ENCODE measurements around the gene DOCK11.

- TF ChIP-seq, protein P1, sequence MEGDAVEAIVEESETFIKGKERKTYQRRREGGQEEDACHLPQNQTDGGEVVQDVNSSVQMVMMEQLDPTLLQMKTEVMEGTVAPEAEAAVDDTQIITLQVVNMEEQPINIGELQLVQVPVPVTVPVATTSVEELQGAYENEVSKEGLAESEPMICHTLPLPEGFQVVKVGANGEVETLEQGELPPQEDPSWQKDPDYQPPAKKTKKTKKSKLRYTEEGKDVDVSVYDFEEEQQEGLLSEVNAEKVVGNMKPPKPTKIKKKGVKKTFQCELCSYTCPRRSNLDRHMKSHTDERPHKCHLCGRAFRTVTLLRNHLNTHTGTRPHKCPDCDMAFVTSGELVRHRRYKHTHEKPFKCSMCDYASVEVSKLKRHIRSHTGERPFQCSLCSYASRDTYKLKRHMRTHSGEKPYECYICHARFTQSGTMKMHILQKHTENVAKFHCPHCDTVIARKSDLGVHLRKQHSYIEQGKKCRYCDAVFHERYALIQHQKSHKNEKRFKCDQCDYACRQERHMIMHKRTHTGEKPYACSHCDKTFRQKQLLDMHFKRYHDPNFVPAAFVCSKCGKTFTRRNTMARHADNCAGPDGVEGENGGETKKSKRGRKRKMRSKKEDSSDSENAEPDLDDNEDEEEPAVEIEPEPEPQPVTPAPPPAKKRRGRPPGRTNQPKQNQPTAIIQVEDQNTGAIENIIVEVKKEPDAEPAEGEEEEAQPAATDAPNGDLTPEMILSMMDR (conservative IDR thresholded peaks at IDR 0.05; ENCODE audit: low read depth, low read length), result no peak
- no peak for TF ChIP-seq ELK1 (IDR thresholded peaks at IDR 0.05; ENCODE audit: borderline replicate concordance, low read depth, low read length)
- TF ChIP-seq RCOR1 (IDR thresholded peaks at IDR 0.05; ENCODE audit: insufficient replicate concordance, low read length), result no peak
- TF ChIP-seq RAD21 (IDR thresholded peaks at IDR 0.05; ENCODE audit: low read length), result no peak
- no peak for TF ChIP-seq MAZ (IDR thresholded peaks at IDR 0.05; ENCODE audit: borderline replicate concordance, low read depth, low read length)
- TF ChIP-seq SMC3 (IDR thresholded peaks at IDR 0.05; ENCODE audit: low read depth, low read length), result no peak
- no peak for TF ChIP-seq POLR2A (IDR thresholded peaks at IDR 0.05; ENCODE audit: low read depth, low read length)
- TF ChIP-seq MXI1 (IDR thresholded peaks at IDR 0.05; ENCODE audit: borderline replicate concordance, low read depth, low read length), result no peak
- TF ChIP-seq MAFK (IDR thresholded peaks at IDR 0.05; ENCODE audit: low read depth, low read length), result no peak
- no peak for TF ChIP-seq BHLHE40 (IDR thresholded peaks at IDR 0.05; ENCODE audit: low read depth, low read length)
- no peak for TF ChIP-seq USF2 (IDR thresholded peaks at IDR 0.05; ENCODE audit: low read depth, low read length)
- no peak for TF ChIP-seq CHD1 (IDR thresholded peaks at IDR 0.05; ENCODE audit: low read depth, low read length)
- no peak for TF ChIP-seq FOS (IDR thresholded peaks at IDR 0.05; ENCODE audit: low read depth, low read length)
These were observed 64.9 kb downstream of the DOCK11 start for GRCh38 chrX:118560489-118560888.
